AG04450 (cell line): ENCODE results near the gene EFCAB11. TPM values are rescaled to one million over a fixed set of nuclear protein-coding genes. Genes with fewer than 3 reads are reported as not detected.

Experiments
- CTCF ChIA-PET: fragments of 300-600, 350-600 bp; formaldehyde crosslinking; extraction: SDS; loops from one replicate; lab custom pipeline; 2022; ENCODE audit warnings: antibody characterized with exemption, inconsistent platforms; lab: Charles Lee
- POLR2A ChIA-PET: fragments of 350-600 bp; formaldehyde crosslinking; extraction: SDS; loops from one replicate; lab custom pipeline; 2021; ENCODE audit warnings: antibody characterized with exemption, inconsistent platforms; lab: Yijun Ruan, JAX
- DNase-seq: peaks from one replicate; pipeline ENCODE4 v3.0.0-alpha.2; 2011; ENCODE audit warnings: low read depth, low spot score
- H3K27ac ChIP-seq: one replicate; pipeline ENCODE4 v1.5.1; 2012; ENCODE audit warnings: low read depth, low read length, control low read depth
- H3K27me3 ChIP-seq: one replicate; pipeline ENCODE4 v1.6.0; 2012; ENCODE audit warnings: low read length; ENCODE audit not compliant: control insufficient read depth, insufficient read depth
- H3K4me3 ChIP-seq: 2 replicates; pipeline ENCODE4 v1.5.1; 2011; ENCODE audit warnings: mild to moderate bottlenecking, low read depth, low read length, control low read depth
- H3K9me3 ChIP-seq: 2 replicates; pipeline ENCODE4 v1.5.1; 2012; ENCODE audit warnings: low read length; ENCODE audit not compliant: control insufficient read depth, insufficient read depth
- polyA plus RNA-seq: library from polyadenylated mRNA; depleted of rRNA; stranded (reverse); fragments of >200 nt; gene quantifications from 2 replicates; pipeline ENCODE4 v1.2.3, GENCODE V29; 2011
- TF ChIP-seq, protein P1 (sequence below): IDR thresholded peaks from 2 replicates; pipeline ENCODE4 v1.5.1; 2011; ENCODE audit warnings: low read depth, low read length, control low read depth, inconsistent platforms

Gene EFCAB11
- polyA plus RNA-seq, 1 experiment, result 5.9 TPM

DNA sequence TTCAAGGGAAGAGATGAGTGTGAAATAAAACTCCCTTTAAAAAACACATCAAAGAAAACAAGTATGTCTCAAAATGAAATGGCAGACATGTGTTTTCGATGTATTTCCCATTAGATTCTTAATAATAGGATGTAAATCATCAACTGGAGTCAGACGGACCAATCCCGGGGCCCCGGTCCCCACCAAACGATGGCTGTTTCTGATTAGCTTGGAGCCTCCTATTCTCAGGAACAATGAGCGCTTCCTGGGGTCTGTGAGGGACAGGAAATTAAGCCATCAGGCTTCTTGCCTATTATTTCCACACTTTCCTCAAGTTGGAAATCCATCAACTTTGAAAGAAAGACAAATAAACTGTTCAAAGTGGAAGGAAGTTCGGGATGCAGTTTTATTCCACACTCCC is 179.4 kb downstream of the EFCAB11 start:
- CTCF ChIA-PET, result no interaction called here
- no peaks in the 10 kb centered on the region for H3K9me3 ChIP-seq
- POLR2A ChIA-PET, result no interaction called here
- no peak for DNase-seq
- TF ChIP-seq, protein P1, sequence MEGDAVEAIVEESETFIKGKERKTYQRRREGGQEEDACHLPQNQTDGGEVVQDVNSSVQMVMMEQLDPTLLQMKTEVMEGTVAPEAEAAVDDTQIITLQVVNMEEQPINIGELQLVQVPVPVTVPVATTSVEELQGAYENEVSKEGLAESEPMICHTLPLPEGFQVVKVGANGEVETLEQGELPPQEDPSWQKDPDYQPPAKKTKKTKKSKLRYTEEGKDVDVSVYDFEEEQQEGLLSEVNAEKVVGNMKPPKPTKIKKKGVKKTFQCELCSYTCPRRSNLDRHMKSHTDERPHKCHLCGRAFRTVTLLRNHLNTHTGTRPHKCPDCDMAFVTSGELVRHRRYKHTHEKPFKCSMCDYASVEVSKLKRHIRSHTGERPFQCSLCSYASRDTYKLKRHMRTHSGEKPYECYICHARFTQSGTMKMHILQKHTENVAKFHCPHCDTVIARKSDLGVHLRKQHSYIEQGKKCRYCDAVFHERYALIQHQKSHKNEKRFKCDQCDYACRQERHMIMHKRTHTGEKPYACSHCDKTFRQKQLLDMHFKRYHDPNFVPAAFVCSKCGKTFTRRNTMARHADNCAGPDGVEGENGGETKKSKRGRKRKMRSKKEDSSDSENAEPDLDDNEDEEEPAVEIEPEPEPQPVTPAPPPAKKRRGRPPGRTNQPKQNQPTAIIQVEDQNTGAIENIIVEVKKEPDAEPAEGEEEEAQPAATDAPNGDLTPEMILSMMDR, result no peak
- H3K27ac ChIP-seq, result no peak overlapping the region
- H3K4me3 ChIP-seq, result no peak overlapping the region
- no peaks in the 10 kb centered on the region for H3K27me3 ChIP-seq

DNA sequence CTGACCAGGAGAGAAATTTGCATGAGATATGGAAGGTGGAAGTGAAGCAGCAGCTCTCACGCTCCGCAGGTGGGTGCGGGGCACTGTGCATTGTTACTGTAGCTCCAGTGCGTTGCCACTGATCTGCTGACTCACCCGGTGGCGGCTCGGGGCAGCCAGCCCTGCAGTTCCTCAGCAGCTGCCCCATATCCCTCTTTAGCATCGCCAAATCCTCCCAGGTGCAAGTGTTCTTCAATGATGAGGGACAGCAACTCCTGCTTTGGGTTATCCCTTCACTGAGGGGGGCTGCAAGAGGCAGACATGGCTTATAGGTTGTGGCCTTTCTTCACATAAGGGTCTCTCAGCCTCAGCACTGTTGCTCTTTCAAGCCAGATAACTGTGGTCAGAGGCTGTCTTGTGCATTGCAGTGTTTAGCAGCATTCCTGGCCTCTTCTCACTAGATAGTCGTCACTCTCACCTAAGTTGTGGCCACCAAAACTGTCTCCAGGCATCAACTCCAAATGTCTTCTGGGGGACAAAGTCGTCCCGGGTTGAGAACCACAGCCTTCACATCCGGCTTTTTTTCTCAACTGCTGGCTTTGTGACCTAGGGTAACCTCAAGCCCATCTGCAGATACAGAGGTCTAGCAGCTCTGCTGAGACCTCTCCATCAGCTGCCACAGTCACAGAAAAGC is 180.8 kb downstream of the EFCAB11 start:
- Histone ChIP-seq H3K27ac (no peak overlapping the region), H3K27me3 (no peaks in the 10 kb centered on the region), H3K9me3 (no peaks in the 10 kb centered on the region), H3K4me3 (no peak overlapping the region)
- TF ChIP-seq, protein P1, result no peak
- ChIA-PET POLR2A (no interaction called here), CTCF (no interaction called here)
- DNase-seq, result no peak

DNA sequence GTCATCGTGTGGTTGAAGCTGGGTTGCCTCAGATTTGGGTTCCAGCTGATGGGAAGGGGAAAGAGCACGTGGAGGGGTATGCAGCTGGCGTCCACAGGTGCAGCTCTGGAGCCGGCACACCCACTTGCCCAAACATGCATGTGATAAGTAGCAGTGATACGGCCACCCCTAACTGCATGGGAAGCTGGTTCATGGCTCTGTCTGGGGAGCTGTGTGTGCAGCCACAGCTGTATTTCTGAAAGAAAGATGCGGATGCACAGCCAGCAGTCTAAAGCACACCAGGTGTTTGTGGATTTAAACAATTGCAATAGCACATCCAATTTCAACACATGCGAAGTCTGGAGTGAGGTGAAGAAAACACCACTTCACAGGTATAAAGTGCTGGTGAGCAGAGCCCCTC is 181.4 kb downstream of the EFCAB11 start:
- Histone ChIP-seq H3K27me3 (no peaks in the 10 kb centered on the region), H3K4me3 (no peak overlapping the region), H3K9me3 (no peaks in the 10 kb centered on the region), H3K27ac (no peak overlapping the region)
- no peak for DNase-seq
- TF ChIP-seq, protein P1, result no peak
- ChIA-PET CTCF (interaction anchor here (0.5 kb wide), 1 partner anchor 27 kb away, joined by 3 read pairs; no protein-coding TSS in a partner anchor), POLR2A (no interaction called here)

DNA sequence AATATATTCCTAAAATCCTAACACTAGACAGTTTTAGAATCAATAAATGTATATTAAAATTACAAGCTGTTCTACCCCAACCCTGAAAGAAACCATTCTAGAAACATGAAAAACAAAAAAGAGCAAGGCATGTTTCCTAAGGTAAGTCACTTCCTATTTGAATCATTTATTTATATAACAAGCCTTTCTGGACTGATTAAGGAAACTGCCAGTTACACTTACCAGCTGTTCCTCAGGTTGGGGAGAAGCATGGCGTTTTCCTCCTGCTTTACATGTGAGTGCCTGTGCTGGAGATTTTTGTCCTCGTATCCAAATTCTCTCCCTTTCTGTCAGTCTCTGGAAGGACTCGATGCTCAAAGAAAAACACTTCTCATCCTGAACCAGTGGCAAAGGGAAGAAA is 183.3 kb downstream of the EFCAB11 start:
- CTCF ChIA-PET, result interaction anchor here (1.4 kb wide), 1 partner anchor 34 kb away, joined by 4 read pairs; no protein-coding TSS in a partner anchor
- peak; percentile 58 for DNase-seq
- Histone ChIP-seq H3K27me3 (no peaks in the 10 kb centered on the region), H3K4me3 (no peak overlapping the region), H3K27ac (peak overlapping the region; percentile 63), H3K9me3 (no peaks in the 10 kb centered on the region)
- POLR2A ChIA-PET, result no interaction called here
- TF ChIP-seq, protein P1, result no peak

DNA sequence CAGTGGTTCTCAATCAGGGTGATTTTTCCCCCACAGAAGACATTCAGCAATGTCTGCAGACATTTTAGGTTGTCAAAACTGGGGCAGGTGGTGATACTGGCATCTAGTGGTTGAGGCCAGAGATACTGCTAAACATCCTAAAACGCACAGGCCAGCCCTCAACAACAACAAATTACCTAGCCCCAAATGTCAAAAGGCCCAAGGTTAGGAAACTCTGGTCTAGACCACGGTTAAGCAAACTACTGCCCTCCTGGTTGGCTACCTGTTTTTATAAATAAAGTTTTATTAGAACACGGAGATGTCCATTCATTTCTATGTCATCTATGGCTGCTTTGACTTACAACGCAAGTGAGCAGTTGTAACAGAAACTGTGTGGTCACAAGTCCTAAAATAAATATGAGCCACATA is 186.7 kb downstream of the EFCAB11 start:
- DNase-seq, result no peak
- ChIA-PET CTCF (no interaction called here), POLR2A (no interaction called here)
- no peaks in the 10 kb centered on the region for H3K9me3 ChIP-seq
- H3K4me3 ChIP-seq, result no peak overlapping the region
- no peaks in the 10 kb centered on the region for H3K27me3 ChIP-seq
- TF ChIP-seq, protein P1, result peak; percentile 80
- no peak overlapping the region for H3K27ac ChIP-seq
